Activated T-helper 1 cell treated with anti-CD3 and anti-CD28 coated beads, Interleukin-12 subunit alpha, Interleukin-12 subunit beta, Interleukin-2, Interleukin-4 antibody, amounts not matched to agents 30 ng/mL and 10 ng/mL and 1 ng/mL, durations not matched to agents 14 hours and 24 hours and 36 hours (primary cell): ENCODE data around the gene SLC50A1. TPM values are rescaled to one million over a fixed set of nuclear protein-coding genes. Genes with fewer than 3 reads are reported as not detected.

Experiments used
- DNase-seq: peaks from one replicate; pipeline ENCODE4 v3.0.0; 2021; ENCODE audit warnings: low spot score
- H3K27ac Mint-ChIP-seq: one replicate; pipeline ENCODE4 v1.8.0; 2021; ENCODE audit warnings: mild to moderate bottlenecking, mixed read lengths
- H3K27me3 Mint-ChIP-seq: one replicate; pipeline ENCODE4 v1.8.0; 2022; ENCODE audit warnings: mild to moderate bottlenecking, moderate library complexity, mixed read lengths; ENCODE audit not compliant: insufficient read depth
- H3K36me3 Mint-ChIP-seq: one replicate; pipeline ENCODE4 v1.8.0; 2021; ENCODE audit warnings: low read depth, mixed read lengths
- H3K4me1 Mint-ChIP-seq: one replicate; pipeline ENCODE4 v1.8.0; 2021; ENCODE audit warnings: low read depth, mixed read lengths
- H3K4me3 Mint-ChIP-seq: one replicate; pipeline ENCODE4 v1.8.0; 2021; ENCODE audit warnings: mild to moderate bottlenecking, moderate library complexity, mixed read lengths
- H3K9me3 Mint-ChIP-seq: one replicate; pipeline ENCODE4 v1.8.0; 2021; ENCODE audit warnings: mixed read lengths
- intact Hi-C: fragments of 100-400 bp; cut with micrococcal nuclease; formaldehyde crosslinking; loops from one replicate; pipeline ENCODE4 v1.15.1; 2024
- total RNA-seq: library from RNA; stranded (reverse); gene quantifications from 2 replicates; pipeline ENCODE4 v1.2.3, GENCODE V29; 2022

Gene SLC50A1
- 45.7 and 47.7 TPM in 2 replicates for total RNA-seq

- Mint-ChIP-seq H3K27ac (peak within 1 kb of the TSS; percentile 99), H3K27me3 (peaks cover 5% of the 10 kb centered on the region), H3K36me3 (peaks cover 26% of the 10 kb centered on the region), H3K9me3 (no peaks in the 10 kb centered on the region), H3K4me3 (peak within 1 kb of the TSS; percentile 94), H3K4me1 (peaks cover 42% of the 10 kb centered on the region)
- peak; percentile 91 for DNase-seq
- intact Hi-C loops = loop anchor here (1.0 to 5.0 kb wide), 9 partner anchors 38 to 1147 kb away; partner anchors contain the start of genes ADAR, CKS1B, EFNA4 and KRTCAP2
Measured at GRCh38 chr1:155135415-155136028, at the start of gene SLC50A1. Gene SLC50A1, plus strand, starts transcription at chr1:155135852. Its CDS starts 60 bp downstream, at chr1:155135912.

GRCh38 chr1:155086128-155086741 is 49.4 kb upstream of the SLC50A1 start:
- Mint-ChIP-seq H3K27ac (peak overlapping the region; percentile 81), H3K4me3 (peak overlapping the region; percentile 67), H3K36me3 (peaks cover 4% of the 10 kb centered on the region), H3K9me3 (no peaks in the 10 kb centered on the region), H3K27me3 (peaks cover 23% of the 10 kb centered on the region), H3K4me1 (peaks cover 34% of the 10 kb centered on the region)
- peak; percentile 73 for DNase-seq
- intact Hi-C loops = loop anchor here (1.0 to 10.0 kb wide), 4 partner anchors 82 to 761 kb away; partner anchors contain the start of genes AQP10, ATP8B2 and RUSC1

- H3K36me3 Mint-ChIP-seq = no peaks in the 10 kb centered on the region
Measured at GRCh38 chr1:155086856-155087535, 48.7 kb upstream of the SLC50A1 start.

GRCh38 chr1:155091071-155092051 is 44.3 kb upstream of the SLC50A1 start:
- H3K4me3 Mint-ChIP-seq = no peak overlapping the region
- peak; percentile 69 for DNase-seq
- H3K27me3 Mint-ChIP-seq = peaks cover 20% of the 10 kb centered on the region
- intact Hi-C loops = loop anchor here (1.0 to 5.0 kb wide), 5 partner anchors 7 to 82 kb away; partner anchors contain the start of genes EFNA1, KRTCAP2, SLC50A1 and TRIM46
- H3K4me1 Mint-ChIP-seq = peaks cover 7% of the 10 kb centered on the region
- no peaks in the 10 kb centered on the region for H3K9me3 Mint-ChIP-seq
- no peak overlapping the region for H3K27ac Mint-ChIP-seq
- no peaks in the 10 kb centered on the region for H3K36me3 Mint-ChIP-seq

More at GRCh38 chr1:155086856-155087535, 48.7 kb upstream of the SLC50A1 start:
- intact Hi-C loops = loop anchor here (1.0 to 10.0 kb wide), 4 partner anchors 81 to 762 kb away; partner anchors contain the start of genes AQP10, ATP8B2 and RUSC1
- Mint-ChIP-seq H3K4me1 (peaks cover 31% of the 10 kb centered on the region), H3K27ac (no peak overlapping the region), H3K4me3 (peak overlapping the region; percentile 57), H3K27me3 (peaks cover 17% of the 10 kb centered on the region), H3K9me3 (no peaks in the 10 kb centered on the region)
- no peak for DNase-seq

- no peak for DNase-seq
- no peak overlapping the region for H3K27ac Mint-ChIP-seq
- peaks cover 7% of the 10 kb centered on the region for H3K4me1 Mint-ChIP-seq
- no peaks in the 10 kb centered on the region for H3K36me3 Mint-ChIP-seq
- peaks cover 27% of the 10 kb centered on the region for H3K27me3 Mint-ChIP-seq
- no peak overlapping the region for H3K4me3 Mint-ChIP-seq
- intact Hi-C loops = loop anchor here (1.0 to 5.0 kb wide), 2 partner anchors 8 to 35 kb away; partner anchors contain the start of gene EFNA1
- H3K9me3 Mint-ChIP-seq = no peaks in the 10 kb centered on the region
Measured at GRCh38 chr1:155092131-155092530, 43.5 kb upstream of the SLC50A1 start.

GRCh38 chr1:155092641-155093040 is 43.0 kb upstream of the SLC50A1 start:
- Mint-ChIP-seq H3K36me3 (no peaks in the 10 kb centered on the region), H3K9me3 (no peaks in the 10 kb centered on the region), H3K4me1 (peaks cover 7% of the 10 kb centered on the region), H3K4me3 (no peak overlapping the region), H3K27me3 (peaks cover 28% of the 10 kb centered on the region), H3K27ac (no peak overlapping the region)
- no peak for DNase-seq
- intact Hi-C loops = loop anchor here (1.0 to 5.0 kb wide), 2 partner anchors 8 to 35 kb away; partner anchors contain the start of gene EFNA1

- Mint-ChIP-seq H3K27me3 (peaks cover 31% of the 10 kb centered on the region), H3K4me3 (no peak overlapping the region), H3K36me3 (no peaks in the 10 kb centered on the region), H3K27ac (no peak overlapping the region), H3K9me3 (no peaks in the 10 kb centered on the region), H3K4me1 (peaks cover 7% of the 10 kb centered on the region)
- no peak for DNase-seq
- intact Hi-C loops = loop anchor here (5.0 kb wide), 1 partner anchor 33 kb away; the partner anchor contains the start of gene EFNA1
Measured at GRCh38 chr1:155093911-155094621, 41.6 kb upstream of the SLC50A1 start.

- intact Hi-C loops = loop anchor here (5.0 kb wide), 1 partner anchor 33 kb away; the partner anchor contains the start of gene EFNA1
- no peak overlapping the region for H3K4me3 Mint-ChIP-seq
- H3K27ac Mint-ChIP-seq = no peak overlapping the region
- H3K4me1 Mint-ChIP-seq = peaks cover 7% of the 10 kb centered on the region
- H3K36me3 Mint-ChIP-seq = no peaks in the 10 kb centered on the region
- H3K27me3 Mint-ChIP-seq = peaks cover 31% of the 10 kb centered on the region
- DNase-seq = no peak
- H3K9me3 Mint-ChIP-seq = no peaks in the 10 kb centered on the region
Measured at GRCh38 chr1:155094622-155094948, 41.1 kb upstream of the SLC50A1 start.

GRCh38 chr1:155099331-155099730 is 36.3 kb upstream of the SLC50A1 start:
- H3K27ac Mint-ChIP-seq = no peak overlapping the region
- intact Hi-C loops = no loop called here
- H3K36me3 Mint-ChIP-seq = no peaks in the 10 kb centered on the region
- H3K9me3 Mint-ChIP-seq = no peaks in the 10 kb centered on the region
- no peak overlapping the region for H3K4me3 Mint-ChIP-seq
- no peak for DNase-seq
- peaks cover 32% of the 10 kb centered on the region for H3K27me3 Mint-ChIP-seq
- H3K4me1 Mint-ChIP-seq = no peaks in the 10 kb centered on the region

GRCh38 chr1:155103325-155103724 is 32.3 kb upstream of the SLC50A1 start:
- H3K4me1 Mint-ChIP-seq = no peaks in the 10 kb centered on the region
- H3K27ac Mint-ChIP-seq = no peak overlapping the region
- intact Hi-C loops = no loop called here
- peaks cover 8% of the 10 kb centered on the region for H3K27me3 Mint-ChIP-seq
- H3K36me3 Mint-ChIP-seq = no peaks in the 10 kb centered on the region
- no peak for DNase-seq
- no peak overlapping the region for H3K4me3 Mint-ChIP-seq
- H3K9me3 Mint-ChIP-seq = no peaks in the 10 kb centered on the region

GRCh38 chr1:155104605-155105534 is 30.8 kb upstream of the SLC50A1 start:
- Mint-ChIP-seq H3K4me3 (no peak overlapping the region), H3K4me1 (no peaks in the 10 kb centered on the region), H3K36me3 (no peaks in the 10 kb centered on the region), H3K9me3 (no peaks in the 10 kb centered on the region), H3K27ac (no peak overlapping the region), H3K27me3 (peaks cover 9% of the 10 kb centered on the region)
- DNase-seq = no peak
- intact Hi-C loops = no loop called here
